ENCODE data around the gene TRIP12. TPM values are rescaled to one million over a fixed set of nuclear protein-coding genes. Genes with fewer than 3 reads are reported as not detected.
"Not testable (repeated sequence)": the region's sequence is repeated elsewhere in the genome, so short reads cannot be mapped to it uniquely, and the experiment has no call there.

The TRIP12 gene
- total RNA-seq, 1 donor: 335 TPM

GRCh38 chr2:229937537-229937936 is 15.7 kb upstream of the TRIP12 start:
- DNase-seq (ENCODE audit: low read depth): no peak
- no peak for TF ChIP-seq CTCF (IDR thresholded peaks at IDR 0.05; ENCODE audit: insufficient read depth, low read depth, low read length)
- peak overlapping the region; percentile 53 for H3K4me3 ChIP-seq (ENCODE audit: low read depth, low read length)

GRCh38 chr2:229931241-229931640 is 9.4 kb upstream of the TRIP12 start:
- no peak for TF ChIP-seq CTCF (IDR thresholded peaks at IDR 0.05; ENCODE audit: insufficient read depth, low read depth, low read length)
- no peak for DNase-seq (ENCODE audit: low read depth)
- no peak overlapping the region for H3K4me3 ChIP-seq (ENCODE audit: low read depth, low read length)

- no peak overlapping the region for H3K4me3 ChIP-seq (ENCODE audit: low read depth, low read length)
- TF ChIP-seq CTCF (IDR thresholded peaks at IDR 0.05; ENCODE audit: insufficient read depth, low read depth, low read length): no peak
- DNase-seq (ENCODE audit: low read depth): no peak
These were observed 8.8 kb upstream of the TRIP12 start for GRCh38 chr2:229930656-229931055.

- TF ChIP-seq CTCF (IDR thresholded peaks at IDR 0.05; ENCODE audit: insufficient read depth, low read depth, low read length): no peak
These were observed 6.1 kb upstream of the TRIP12 start for GRCh38 chr2:229927817-229928321.

GRCh38 chr2:229925201-229925600 is 3.4 kb upstream of the TRIP12 start:
- DNase-seq (ENCODE audit: low read depth): no peak
- no peak for TF ChIP-seq CTCF (IDR thresholded peaks at IDR 0.05; ENCODE audit: insufficient read depth, low read depth, low read length)
- H3K4me3 ChIP-seq (ENCODE audit: low read depth, low read length): no peak overlapping the region

More at GRCh38 chr2:229927817-229928321, 6.1 kb upstream of the TRIP12 start:
- DNase-seq (ENCODE audit: low read depth): peak; percentile 57
- H3K4me3 ChIP-seq (ENCODE audit: low read depth, low read length): no peak overlapping the region

GRCh38 chr2:229924541-229924940 is 2.7 kb upstream of the TRIP12 start:
- H3K4me3 ChIP-seq (ENCODE audit: low read depth, low read length); DNase-seq (ENCODE audit: low read depth): not testable (repeated sequence)

GRCh38 chr2:229922449-229923386 is 909 bp upstream of the TRIP12 start, which contains the start of gene FBXO36:
FBXO36 (plus strand) TSS chr2:229922503; CDS start chr2:229922514, 11 bp downstream.
- TF ChIP-seq CTCF (IDR thresholded peaks at IDR 0.05; ENCODE audit: insufficient read depth, low read depth, low read length): no peak
- DNase-seq (ENCODE audit: low read depth): peak; percentile 63
- H3K4me3 ChIP-seq (ENCODE audit: low read depth, low read length): peak within 1 kb of the TSS; percentile 97
